ENCODE data around the gene CNTLN.
"Not testable (repeated sequence)": the region's sequence is repeated elsewhere in the genome, so short reads cannot be mapped to it uniquely, and the experiment has no call there.

CNTLN gene

GRCh38 chr9:17422994-17423680 is 288.3 kb downstream of the CNTLN start:
- DNase-seq, result no peak

- no peak for DNase-seq
Observed at GRCh38 chr9:17423681-17424011, 288.8 kb downstream of the CNTLN start.

- DNase-seq, result no peak
Observed at GRCh38 chr9:17425384-17425783, 290.5 kb downstream of the CNTLN start.

- no peak for DNase-seq
Observed at GRCh38 chr9:17433526-17433925, 298.7 kb downstream of the CNTLN start.

- no peak for DNase-seq
Observed at GRCh38 chr9:17436854-17437253, 302.0 kb downstream of the CNTLN start.

GRCh38 chr9:17437813-17438212 is 303.0 kb downstream of the CNTLN start:
- DNase-seq, result no peak

GRCh38 chr9:17445126-17445525 is 310.3 kb downstream of the CNTLN start:
- not testable (repeated sequence) for DNase-seq

- no peak for DNase-seq
Observed at GRCh38 chr9:17453751-17454150, 318.9 kb downstream of the CNTLN start.

- peak in 1 of 2 experiments; percentile 9 for DNase-seq
Observed at GRCh38 chr9:17462869-17463464, 328.1 kb downstream of the CNTLN start.

GRCh38 chr9:17470036-17470813 is 335.4 kb downstream of the CNTLN start:
- DNase-seq, result no peak

- no peak for DNase-seq
Observed at GRCh38 chr9:17472126-17472525, 337.3 kb downstream of the CNTLN start.

GRCh38 chr9:17476401-17476800 is 341.6 kb downstream of the CNTLN start:
- DNase-seq, result no peak

- no peak for DNase-seq
Observed at GRCh38 chr9:17477816-17478215, 343.0 kb downstream of the CNTLN start.

- DNase-seq, result no peak
Observed at GRCh38 chr9:17480966-17481365, 346.1 kb downstream of the CNTLN start.

- DNase-seq, result no peak
Observed at GRCh38 chr9:17481565-17481964, 346.7 kb downstream of the CNTLN start.

GRCh38 chr9:17484906-17485305 is 350.1 kb downstream of the CNTLN start:
- DNase-seq, result no peak

- no peak for DNase-seq
Observed at GRCh38 chr9:17486396-17486795, 351.6 kb downstream of the CNTLN start.

- no peak for DNase-seq
Observed at GRCh38 chr9:17487467-17487866, 352.6 kb downstream of the CNTLN start.

- DNase-seq, result no peak
Observed at GRCh38 chr9:17488662-17489061, 353.8 kb downstream of the CNTLN start.

- DNase-seq, result no peak
Observed at GRCh38 chr9:17490110-17490509, 355.3 kb downstream of the CNTLN start.

GRCh38 chr9:17491780-17492179 is 356.9 kb downstream of the CNTLN start:
- no peak for DNase-seq

- DNase-seq, result no peak
Observed at GRCh38 chr9:17503196-17503595, 368.4 kb downstream of the CNTLN start.

- no peak for DNase-seq
Observed at GRCh38 chr9:17509151-17509550, 374.3 kb downstream of the CNTLN start.

GRCh38 chr9:17509701-17510100 is 374.9 kb downstream of the CNTLN start:
- no peak for DNase-seq

All from activated CD4-positive, alpha-beta T cell treated with anti-CD3 and anti-CD28 coated beads, Interleukin-2, amount 50 U/mL, for 48 hours (primary cell).